Left lobe of liver (tissue), 2 donors: ENCODE results near the gene AGMO. TPM values are rescaled to one million over a fixed set of nuclear protein-coding genes. Genes with fewer than 3 reads are reported as not detected.
"Not testable (repeated sequence)": the region's sequence is repeated elsewhere in the genome, so short reads cannot be mapped to it uniquely, and the experiment has no call there.

Source experiments
- ATAC-seq: fragments of 200-7000 bp; cut with Tn5 transposase; one replicate; pipeline ENCODE4 v1.9.1; 2020; ENCODE audit warnings: mild to moderate bottlenecking, moderate library complexity
- DNase-seq: peaks from one replicate; pipeline ENCODE4 v3.0.0-alpha.2; 2020; ENCODE audit warnings: low spot score
- total RNA-seq: library from RNA; stranded (reverse); gene quantifications from one replicate; pipeline ENCODE4 v1.2.1, GENCODE V29; 2021
- donor health status: DM: no; HTN: no; CAD: no; lungs with moderate emphysema.
- donor health status: DM: no; HTN: yes; CAD: no.

Gene AGMO
- total RNA-seq, 1 donor from 2014 or later, result 33.0 TPM

GRCh38 chr7:15560968-15561367 is 847 bp downstream of the AGMO start:
- no peak for DNase-seq
- ATAC-seq, result peak; percentile 29

GRCh38 chr7:15559416-15559928 is 2.3 kb downstream of the AGMO start:
- DNase-seq (no peak), ATAC-seq (peak; percentile 13)

- DNase-seq (no peak), ATAC-seq (no peak)
Measured at GRCh38 chr7:15558756-15559155, 3.1 kb downstream of the AGMO start.

GRCh38 chr7:15557686-15558085 is 4.1 kb downstream of the AGMO start:
- no peak for ATAC-seq
- no peak for DNase-seq

- no peak for DNase-seq
Measured at GRCh38 chr7:15557186-15557585, 4.6 kb downstream of the AGMO start.

GRCh38 chr7:15556339-15557105 is 5.3 kb downstream of the AGMO start:
- no peak for DNase-seq
- ATAC-seq, result peak; percentile 41

More at GRCh38 chr7:15557186-15557585, 4.6 kb downstream of the AGMO start:
- peak; percentile 34 for ATAC-seq

- DNase-seq, result no peak
- ATAC-seq, result peak; percentile 65
Measured at GRCh38 chr7:15555381-15555859, 6.4 kb downstream of the AGMO start.

GRCh38 chr7:15554744-15555143 is 7.1 kb downstream of the AGMO start:
- DNase-seq (no peak), ATAC-seq (no peak)

- ATAC-seq (no peak), DNase-seq (no peak)
Measured at GRCh38 chr7:15554081-15554480, 7.7 kb downstream of the AGMO start.

GRCh38 chr7:15547320-15547719 is 14.5 kb downstream of the AGMO start:
- not testable (repeated sequence) for DNase-seq, ATAC-seq

- ATAC-seq, result peak; percentile 82
- DNase-seq, result no peak
Measured at GRCh38 chr7:15546272-15546792, 15.5 kb downstream of the AGMO start.

GRCh38 chr7:15544050-15544449 is 17.8 kb downstream of the AGMO start:
- ATAC-seq (peak; percentile 27), DNase-seq (no peak)

GRCh38 chr7:15543256-15543655 is 18.6 kb downstream of the AGMO start:
- DNase-seq (no peak), ATAC-seq (no peak)

- ATAC-seq (no peak), DNase-seq (no peak)
Measured at GRCh38 chr7:15527648-15528047, 34.2 kb downstream of the AGMO start.

GRCh38 chr7:15525652-15526263 is 36.1 kb downstream of the AGMO start:
- ATAC-seq, result no peak
- no peak for DNase-seq

GRCh38 chr7:15524077-15524476 is 37.7 kb downstream of the AGMO start:
- no peak for ATAC-seq
- DNase-seq, result no peak

GRCh38 chr7:15517865-15518264 is 44.0 kb downstream of the AGMO start:
- not testable (repeated sequence) for ATAC-seq, DNase-seq

- ATAC-seq (no peak), DNase-seq (no peak)
Measured at GRCh38 chr7:15515252-15515651, 46.6 kb downstream of the AGMO start.

GRCh38 chr7:15508258-15508657 is 53.6 kb downstream of the AGMO start:
- ATAC-seq (no peak), DNase-seq (no peak)

- no peak for DNase-seq
- ATAC-seq, result no peak
Measured at GRCh38 chr7:15507708-15508107, 54.1 kb downstream of the AGMO start.

- DNase-seq, result no peak
- ATAC-seq, result no peak
Measured at GRCh38 chr7:15507171-15507570, 54.6 kb downstream of the AGMO start.

- no peak for DNase-seq
- ATAC-seq, result no peak
Measured at GRCh38 chr7:15505761-15506160, 56.1 kb downstream of the AGMO start.
